CD14-positive monocyte (primary cell): Measurements from ENCODE around the gene NKX6-2. TPM values are rescaled to one million over a fixed set of nuclear protein-coding genes. Genes with fewer than 3 reads are reported as not detected.
A peak's percentile ranks its signal among the peaks of the same experiment; 100 is the strongest.

ENCODE experiments used
- DNase-seq, 3 donors: peaks; one replicate each; pipeline ENCODE4 v3.0.0-alpha.2; 2011 to 2022
- H2AFZ ChIP-seq: 2 replicates; pipeline ENCODE4 v1.6.0; 2012; ENCODE audit warnings: mild to moderate bottlenecking, low read depth, low read length, inconsistent platforms; ENCODE audit not compliant: insufficient read depth, poor library complexity, severe bottlenecking
- H3K27ac ChIP-seq, 2 donors: 1 replicate in 1 of 2; 2 replicates in 1 of 2; pipeline ENCODE4 v1.5.1; 2012 to 2013; ENCODE audit warnings: low read length in 2 of 2, control low read depth in 1 of 2, inconsistent platforms in 1 of 2, low read depth in 1 of 2, mild to moderate bottlenecking in 1 of 2
- H3K27me3 ChIP-seq, 2 donors: one replicate each; pipeline versions ENCODE4 v1.6.0 to v1.6.1; 2011 to 2013; ENCODE audit warnings: low read length in 2 of 2; ENCODE audit not compliant: control insufficient read depth in 2 of 2, insufficient read depth in 2 of 2
- H3K36me3 ChIP-seq, 2 donors: replicated peaks in 1 of 2; 1 replicate in 1 of 2; 2 replicates in 1 of 2; pipeline versions ENCODE4 v1.5.1 to v1.6.1; 2012 to 2013; ENCODE audit warnings: low read length in 2 of 2, control low read depth in 1 of 2, inconsistent platforms in 1 of 2, mild to moderate bottlenecking in 1 of 2; ENCODE audit not compliant: insufficient read depth in 2 of 2, control insufficient read depth in 1 of 2
- H3K4me1 ChIP-seq, 2 donors: 1 replicate in 1 of 2; 2 replicates in 1 of 2; pipeline versions ENCODE4 v1.5.1 to v1.6.1; 2012 to 2013; ENCODE audit warnings: low read length in 2 of 2, control low read depth in 1 of 2, inconsistent platforms in 1 of 2, mild to moderate bottlenecking in 1 of 2, moderate library complexity in 1 of 2; ENCODE audit not compliant: insufficient read depth in 2 of 2, control insufficient read depth in 1 of 2
- H3K4me2 ChIP-seq: replicated peaks from 2 replicates; pipeline ENCODE3; 2012; ENCODE audit warnings: low read length, moderate library complexity, mild to moderate bottlenecking; ENCODE audit not compliant: poor library complexity, severe bottlenecking; ENCODE audit errors: extremely low read depth
- H3K4me3 ChIP-seq, 3 experiments: fragments of 200-600 bp in 1 of 3; sonication (generic) in 1 of 3; replicated peaks in 1 of 3; 1 replicate in 2 of 3; 2 replicates in 1 of 3; pipeline ENCODE4 v1.5.1; 2011 to 2013; ENCODE audit warnings: low read length in 3 of 3, mild to moderate bottlenecking in 3 of 3, control low read depth in 2 of 3, low read depth in 2 of 3, inconsistent platforms in 1 of 3, moderate library complexity in 1 of 3
- H3K79me2 ChIP-seq: 2 replicates; pipeline ENCODE4 v1.6.0; 2012; ENCODE audit warnings: mild to moderate bottlenecking, control low read depth, inconsistent platforms, low read length, moderate library complexity; ENCODE audit not compliant: insufficient read depth
- H3K9ac ChIP-seq: 2 replicates; pipeline ENCODE4 v1.6.0; 2017; ENCODE audit warnings: low read length, mild to moderate bottlenecking; ENCODE audit not compliant: insufficient read depth, poor library complexity, severe bottlenecking
- H3K9me3 ChIP-seq, 2 donors: replicated peaks in 1 of 2; 1 replicate in 1 of 2; 2 replicates in 1 of 2; pipeline versions ENCODE4 v1.5.1 to v1.6.1; 2012 to 2013; ENCODE audit warnings: low read length in 2 of 2, control low read depth in 1 of 2; ENCODE audit not compliant: control insufficient read depth in 1 of 2, insufficient read depth in 1 of 2
- H4K20me1 ChIP-seq: 2 replicates; pipeline ENCODE4 v1.6.0; 2012; ENCODE audit warnings: mild to moderate bottlenecking, low read length, control low read depth, moderate library complexity; ENCODE audit not compliant: insufficient read depth
- H3K27ac Mint-ChIP-seq, 7 donors: one replicate each; pipeline ENCODE4 v1.8.0; 2020; ENCODE audit warnings: mild to moderate bottlenecking in 7 of 7, mixed read lengths in 7 of 7, moderate library complexity in 6 of 7, inconsistent platforms in 2 of 7
- H3K27me3 Mint-ChIP-seq, 3 donors: one replicate each; pipeline ENCODE4 v1.8.0; 2021 to 2022; ENCODE audit warnings: low read depth in 3 of 3, mild to moderate bottlenecking in 3 of 3, mixed read lengths in 3 of 3, moderate library complexity in 3 of 3, inconsistent platforms in 1 of 3
- H3K36me3 Mint-ChIP-seq, 2 donors: one replicate each; pipeline ENCODE4 v1.8.0; 2020; ENCODE audit warnings: mixed read lengths in 2 of 2, inconsistent platforms in 1 of 2, mild to moderate bottlenecking in 1 of 2
- H3K4me1 Mint-ChIP-seq: one replicate; pipeline ENCODE4 v1.8.0; 2020; ENCODE audit warnings: mild to moderate bottlenecking, mixed read lengths
- H3K4me3 Mint-ChIP-seq, 2 donors: one replicate each; pipeline ENCODE4 v1.8.0; 2020; ENCODE audit warnings: mild to moderate bottlenecking in 2 of 2, mixed read lengths in 2 of 2, moderate library complexity in 1 of 2
- H3K9me3 Mint-ChIP-seq, 7 donors: one replicate each; pipeline ENCODE4 v1.8.0; 2020 to 2022; ENCODE audit warnings: mixed read lengths in 7 of 7, mild to moderate bottlenecking in 6 of 7, moderate library complexity in 6 of 7, inconsistent platforms in 2 of 7
- WGBS: methylation state at CpG from one replicate; pipeline ENCODE4 v1.1.5; 2013; ENCODE audit warnings: missing lambda C conversion rate; ENCODE audit not compliant: insufficient coverage; 5-methylcytosine and 5-hydroxymethylcytosine counted together
- intact Hi-C, 2 donors: fragments of 100-400 bp; cut with micrococcal nuclease; formaldehyde crosslinking; loops; one replicate each; pipeline versions ENCODE4 v1.15.0 to v1.15.1; 2023
- polyA plus RNA-seq, 3 donors: library from polyadenylated mRNA; depleted of rRNA in 1 of 3; unstranded in 2 of 3; stranded (reverse) in 1 of 3; fragments of 300-500 nt in 2 of 3; fragments of >200 nt in 1 of 3; fragmentation: Illumina TruSeq in 2 of 3; gene quantifications; 1 replicate in 2 of 3; 2 replicates in 1 of 3; pipeline ENCODE4 v1.2.3, GENCODE V29; 2012 to 2021
- TF ChIP-seq, protein P1 (sequence below): fragments of 200-600 bp; IDR thresholded peaks from one replicate; pipeline ENCODE4 v1.8.0; 2022; ENCODE audit warnings: antibody characterized with exemption, mild to moderate bottlenecking

Gene NKX6-2
- polyA plus RNA-seq, 3 donors: not detected

DNA sequence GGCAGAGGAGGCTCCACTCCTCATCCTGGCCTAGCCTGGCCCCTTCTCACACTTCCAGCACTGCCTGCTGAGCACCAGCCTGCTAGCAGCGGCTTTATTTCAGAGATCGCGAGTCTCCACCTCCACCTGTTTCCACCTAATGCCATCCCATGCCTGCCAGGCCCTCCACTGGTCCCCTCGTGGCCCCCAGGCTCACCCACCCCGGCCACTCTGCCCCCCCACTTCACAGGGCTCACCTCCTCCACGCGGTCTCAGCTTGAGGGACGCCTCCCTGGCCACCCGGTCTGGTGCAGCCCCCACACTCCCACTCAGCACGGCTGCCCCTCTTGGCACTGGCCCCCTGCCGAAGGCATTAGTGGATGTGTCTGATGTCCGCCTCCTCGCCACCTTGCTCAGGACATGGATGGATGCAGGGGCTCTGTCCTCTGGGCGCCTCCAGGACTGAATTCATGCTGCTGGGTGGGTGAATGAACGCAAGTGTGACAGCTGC is 3.8 kb upstream of the NKX6-2 start:
- Histone ChIP-seq H3K27me3 (peaks cover 2 to 37% of the 10 kb centered on the region in 2 donors), H4K20me1 (no peaks in the 10 kb centered on the region), H3K9me3 (no peaks in the 10 kb centered on the region), H3K79me2 (no peaks in the 10 kb centered on the region), H3K4me2 (no peak overlapping the region), H2AFZ (no peak overlapping the region), H3K4me3 (no peak overlapping the region), H3K27ac (no peak overlapping the region), H3K36me3 (no peaks in the 10 kb centered on the region), H3K4me1 (no peaks in the 10 kb centered on the region), H3K9ac (no peak overlapping the region)
- H3K36me3 Mint-ChIP-seq: no peaks in the 10 kb centered on the region
- H3K27ac Mint-ChIP-seq: no peak overlapping the region
- peaks cover 0 to 10% (median 0%) of the 10 kb centered on the region in 7 donors for H3K9me3 Mint-ChIP-seq
- TF ChIP-seq, protein P1, sequence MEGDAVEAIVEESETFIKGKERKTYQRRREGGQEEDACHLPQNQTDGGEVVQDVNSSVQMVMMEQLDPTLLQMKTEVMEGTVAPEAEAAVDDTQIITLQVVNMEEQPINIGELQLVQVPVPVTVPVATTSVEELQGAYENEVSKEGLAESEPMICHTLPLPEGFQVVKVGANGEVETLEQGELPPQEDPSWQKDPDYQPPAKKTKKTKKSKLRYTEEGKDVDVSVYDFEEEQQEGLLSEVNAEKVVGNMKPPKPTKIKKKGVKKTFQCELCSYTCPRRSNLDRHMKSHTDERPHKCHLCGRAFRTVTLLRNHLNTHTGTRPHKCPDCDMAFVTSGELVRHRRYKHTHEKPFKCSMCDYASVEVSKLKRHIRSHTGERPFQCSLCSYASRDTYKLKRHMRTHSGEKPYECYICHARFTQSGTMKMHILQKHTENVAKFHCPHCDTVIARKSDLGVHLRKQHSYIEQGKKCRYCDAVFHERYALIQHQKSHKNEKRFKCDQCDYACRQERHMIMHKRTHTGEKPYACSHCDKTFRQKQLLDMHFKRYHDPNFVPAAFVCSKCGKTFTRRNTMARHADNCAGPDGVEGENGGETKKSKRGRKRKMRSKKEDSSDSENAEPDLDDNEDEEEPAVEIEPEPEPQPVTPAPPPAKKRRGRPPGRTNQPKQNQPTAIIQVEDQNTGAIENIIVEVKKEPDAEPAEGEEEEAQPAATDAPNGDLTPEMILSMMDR: no peak
- H3K4me1 Mint-ChIP-seq: no peaks in the 10 kb centered on the region
- WGBS: 71% methylated on average over 12 of the region's 15 CpGs
- H3K27me3 Mint-ChIP-seq: peaks cover 27 to 63% (median 43%) of the 10 kb centered on the region in 3 donors
- no peak for DNase-seq
- peak overlapping the region in 1 of 2 donors; percentile 62 for H3K4me3 Mint-ChIP-seq
- intact Hi-C loops: no loop called here

DNA sequence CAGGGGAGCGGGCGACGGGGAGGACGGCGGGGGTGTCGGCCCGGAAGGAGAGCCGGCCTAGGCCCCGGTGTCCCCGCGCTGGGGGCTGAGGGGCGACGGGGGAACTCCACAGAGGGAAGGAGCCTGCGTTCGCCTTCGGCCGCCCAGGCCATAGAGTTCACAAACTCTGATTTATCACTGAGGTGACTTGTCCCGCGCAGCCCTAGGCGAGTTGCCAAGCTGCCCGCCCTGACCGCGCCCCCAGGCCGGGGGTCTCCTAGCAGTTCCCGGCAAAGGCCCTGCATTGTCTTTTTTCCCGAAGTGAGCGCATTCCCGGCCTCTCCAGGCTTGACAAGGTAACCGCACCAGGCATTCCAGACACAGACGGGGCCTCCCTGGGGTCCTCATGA is 2.9 kb upstream of the NKX6-2 start:
- no peaks in the 10 kb centered on the region for H3K36me3 ChIP-seq
- peaks cover 0 to 4% of the 10 kb centered on the region in 2 donors for H3K9me3 ChIP-seq
- no peak overlapping the region for H3K27ac ChIP-seq
- no peak for DNase-seq
- H3K4me3 ChIP-seq: no peak overlapping the region
- Mint-ChIP-seq H3K4me1 (peaks cover 2% of the 10 kb centered on the region), H3K27ac (no peak overlapping the region), H3K27me3 (peaks cover 33 to 72% (median 50%) of the 10 kb centered on the region in 3 donors), H3K4me3 (peak overlapping the region in 1 of 2 donors; percentile 67), H3K36me3 (peaks cover 0 to 2% of the 10 kb centered on the region in 2 donors), H3K9me3 (peaks cover 0 to 13% (median 0%) of the 10 kb centered on the region in 7 donors)
- H3K79me2 ChIP-seq: no peaks in the 10 kb centered on the region
- no peaks in the 10 kb centered on the region for H3K4me1 ChIP-seq
- H3K4me2 ChIP-seq: no peak overlapping the region
- no peak overlapping the region for H2AFZ ChIP-seq
- no peak overlapping the region for H3K9ac ChIP-seq
- TF ChIP-seq, protein P1: no peak
- WGBS: 2% methylated on average over 30 of the region's 30 CpGs
- peaks cover 4% of the 10 kb centered on the region for H4K20me1 ChIP-seq
- peaks cover 4 to 45% of the 10 kb centered on the region in 2 donors for H3K27me3 ChIP-seq
- intact Hi-C loops: no loop called here
